T1000 (cell line): ENCODE data around the gene TAS1R3.
"Not testable (repeated sequence)": the region's sequence is repeated elsewhere in the genome, so short reads cannot be mapped to it uniquely, and the experiment has no call there.

Experiments
- DNase-seq: peaks from one replicate; lab custom pipeline; 2025; ENCODE audit warnings: mixed read lengths; lab: John Stamatoyannopoulos, UW

TAS1R3 gene

DNA sequence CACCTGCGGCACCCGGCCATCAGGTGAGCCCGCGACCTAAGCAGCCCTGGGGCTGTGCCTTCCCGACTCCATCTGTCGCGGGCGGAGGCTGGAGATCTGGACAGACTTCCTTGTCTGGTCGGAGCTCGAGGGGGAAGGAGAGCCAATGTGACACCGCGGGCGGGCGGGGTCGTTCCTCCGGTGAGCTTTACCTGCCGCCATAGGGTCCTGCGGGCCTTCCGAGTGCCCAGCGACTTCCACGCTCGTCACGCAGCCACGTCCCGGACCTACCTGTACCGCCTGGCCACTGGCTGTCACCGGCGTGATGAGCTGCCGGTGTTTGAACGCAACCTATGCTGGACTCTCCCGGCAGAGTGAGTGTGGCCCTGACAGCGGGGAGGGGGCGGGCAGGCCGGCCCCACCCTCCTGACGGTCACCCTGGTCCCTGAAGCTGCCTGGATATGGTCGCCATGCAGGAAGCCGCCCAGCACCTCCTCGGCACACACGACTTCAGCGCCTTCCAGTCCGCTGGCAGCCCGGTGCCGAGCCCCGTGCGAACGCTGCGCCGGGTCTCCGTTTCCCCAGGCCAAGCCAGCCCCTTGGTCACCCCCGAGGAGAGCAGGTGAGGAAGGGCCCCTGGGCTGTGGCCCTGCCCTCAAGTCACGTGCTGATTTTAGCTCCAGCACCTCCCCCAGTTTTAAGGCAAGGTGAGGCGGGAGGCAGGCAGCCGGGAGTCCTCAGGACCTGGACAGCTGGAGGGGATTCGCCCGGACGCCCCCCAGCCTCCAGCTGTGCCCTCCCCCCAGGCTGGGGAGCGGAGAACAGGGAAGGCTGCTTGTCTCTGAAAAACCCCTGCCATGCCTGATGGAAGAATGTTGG, 21.6 kb upstream of the TAS1R3 start:
- no peak for DNase-seq

DNA sequence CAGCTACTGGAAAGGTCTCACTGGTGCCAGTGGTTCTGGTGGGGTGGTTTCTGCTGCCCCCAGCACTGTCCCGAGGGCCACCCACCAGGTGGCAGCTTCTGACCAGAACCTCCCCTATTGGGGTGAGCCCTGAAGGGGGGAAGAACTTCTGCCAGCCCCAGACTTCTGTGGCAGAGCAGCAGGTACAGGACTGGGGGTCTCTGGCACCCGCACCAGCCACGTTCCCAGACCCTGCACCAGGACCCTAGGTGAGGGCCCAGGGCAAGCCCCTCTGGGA, 21.0 kb upstream of the TAS1R3 start:
- DNase-seq, result no peak

DNA sequence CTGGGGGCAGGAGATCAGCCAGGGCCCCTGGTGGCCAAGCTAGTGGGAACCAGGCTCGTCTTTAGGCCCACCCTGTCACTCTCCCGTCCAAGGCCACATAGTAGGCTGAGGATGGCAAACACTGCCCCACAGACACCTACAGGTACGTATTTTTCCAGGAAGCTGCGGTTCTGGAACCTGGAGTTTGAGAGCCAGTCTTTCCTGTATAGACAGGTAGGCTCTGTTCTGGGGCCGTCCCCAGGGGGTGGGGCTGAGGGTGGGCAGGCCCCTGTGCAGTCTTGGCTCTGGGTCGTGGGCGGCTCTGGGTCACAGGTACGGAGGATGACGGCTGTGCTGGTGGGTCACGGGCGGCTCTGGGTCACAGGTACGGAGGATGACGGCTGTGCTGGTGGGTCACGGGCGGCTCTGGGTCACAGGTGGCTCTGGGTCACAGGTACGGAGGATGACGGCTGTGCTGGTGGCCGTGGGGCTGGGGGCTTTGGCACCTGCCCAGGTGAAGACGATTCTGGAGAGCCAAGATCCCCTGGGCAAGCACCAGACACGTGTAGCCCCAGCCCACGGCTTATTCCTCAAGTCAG, 20.5 kb upstream of the TAS1R3 start:
- no peak for DNase-seq

DNA sequence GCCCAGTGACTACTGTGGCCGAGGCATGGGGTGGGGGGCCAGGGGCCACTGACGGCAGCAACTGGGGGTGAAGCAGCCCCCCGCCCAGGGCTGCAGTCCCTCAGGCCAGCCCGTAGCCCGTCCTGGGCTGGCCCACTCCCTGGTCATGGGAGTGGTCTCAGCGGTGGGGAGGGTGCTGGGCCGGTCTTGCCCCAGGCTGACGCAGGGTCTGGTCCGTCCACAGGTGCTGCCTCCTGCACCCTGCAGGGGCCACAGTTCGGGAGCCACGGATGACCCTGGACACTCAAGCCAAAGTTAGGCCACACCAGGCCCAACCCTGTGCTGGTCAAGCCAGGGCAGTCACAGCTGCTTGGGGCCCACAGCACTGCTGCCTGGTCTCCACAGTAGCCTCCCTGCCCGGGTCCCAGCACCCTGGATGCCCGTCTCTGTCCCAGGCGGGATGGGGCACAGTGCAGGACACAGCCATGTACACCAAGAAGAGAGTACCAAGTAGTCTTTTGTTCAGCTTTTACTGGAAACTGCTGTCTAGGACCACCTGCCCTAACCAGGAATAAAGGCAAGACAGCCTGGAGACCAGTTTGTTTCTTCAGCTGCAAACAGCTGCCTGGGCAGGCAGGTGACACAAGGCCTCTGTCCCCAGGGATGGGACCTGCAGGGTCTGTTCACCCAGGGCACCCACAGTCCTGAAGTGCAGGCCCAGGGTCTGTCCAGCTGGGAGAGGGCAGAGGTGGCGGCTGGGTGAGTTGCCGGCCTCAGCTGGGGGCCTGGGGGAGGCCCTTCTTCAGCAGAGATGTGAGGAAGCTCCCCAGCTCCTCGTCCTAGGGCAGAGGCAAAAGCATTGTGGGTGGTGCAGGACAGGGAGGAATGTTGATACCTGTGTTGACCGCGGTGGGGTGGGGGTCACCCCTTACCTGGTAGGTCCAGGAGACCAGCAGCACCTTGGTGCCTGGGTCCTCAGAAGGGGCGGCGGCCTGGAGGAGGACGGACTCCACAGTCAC, 19.7 kb upstream of the TAS1R3 start:
- DNase-seq, result no peak

DNA sequence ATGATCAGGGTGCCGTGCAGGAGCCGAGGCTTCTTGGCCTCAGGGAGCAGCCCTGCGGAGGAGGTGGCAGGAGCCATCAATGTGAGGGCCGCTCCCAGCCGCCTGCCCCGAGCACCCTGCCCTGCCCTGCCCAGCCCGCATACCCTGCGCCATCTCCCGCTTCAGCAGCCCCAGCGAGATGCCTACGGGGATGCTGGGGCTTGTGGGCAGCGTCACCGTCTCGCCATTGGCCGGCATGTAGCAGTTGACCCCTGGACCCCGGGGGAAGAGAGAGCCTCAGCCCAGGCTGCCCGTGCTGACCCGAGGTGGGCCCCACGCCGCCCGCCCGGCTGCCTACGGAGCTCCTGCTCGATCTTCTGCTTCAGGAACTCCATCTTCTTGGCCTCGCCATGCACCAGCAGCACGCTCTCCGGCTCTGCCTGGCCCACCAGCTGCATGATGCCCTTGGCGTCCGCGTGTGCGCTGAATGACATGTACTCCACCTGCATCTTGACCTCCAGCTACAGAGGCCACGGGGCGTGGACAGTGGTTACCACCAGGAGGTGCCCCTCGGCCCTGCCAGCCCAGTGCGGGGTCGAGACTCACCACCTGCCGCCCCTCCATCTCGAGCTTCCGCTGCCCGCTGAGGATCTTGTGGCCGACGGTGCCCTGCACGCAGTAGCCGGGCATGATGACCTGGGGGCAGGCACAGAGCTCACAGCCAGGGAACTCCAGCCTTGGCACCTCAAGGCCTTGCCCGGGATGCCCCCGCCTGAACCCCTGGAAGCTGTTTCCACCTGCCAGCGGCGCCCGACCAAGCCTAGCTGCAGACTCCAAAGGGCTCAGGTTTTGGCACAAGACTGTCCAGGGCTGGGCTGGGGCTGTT, 18.4 kb upstream of the TAS1R3 start:
- no peak for DNase-seq

DNA sequence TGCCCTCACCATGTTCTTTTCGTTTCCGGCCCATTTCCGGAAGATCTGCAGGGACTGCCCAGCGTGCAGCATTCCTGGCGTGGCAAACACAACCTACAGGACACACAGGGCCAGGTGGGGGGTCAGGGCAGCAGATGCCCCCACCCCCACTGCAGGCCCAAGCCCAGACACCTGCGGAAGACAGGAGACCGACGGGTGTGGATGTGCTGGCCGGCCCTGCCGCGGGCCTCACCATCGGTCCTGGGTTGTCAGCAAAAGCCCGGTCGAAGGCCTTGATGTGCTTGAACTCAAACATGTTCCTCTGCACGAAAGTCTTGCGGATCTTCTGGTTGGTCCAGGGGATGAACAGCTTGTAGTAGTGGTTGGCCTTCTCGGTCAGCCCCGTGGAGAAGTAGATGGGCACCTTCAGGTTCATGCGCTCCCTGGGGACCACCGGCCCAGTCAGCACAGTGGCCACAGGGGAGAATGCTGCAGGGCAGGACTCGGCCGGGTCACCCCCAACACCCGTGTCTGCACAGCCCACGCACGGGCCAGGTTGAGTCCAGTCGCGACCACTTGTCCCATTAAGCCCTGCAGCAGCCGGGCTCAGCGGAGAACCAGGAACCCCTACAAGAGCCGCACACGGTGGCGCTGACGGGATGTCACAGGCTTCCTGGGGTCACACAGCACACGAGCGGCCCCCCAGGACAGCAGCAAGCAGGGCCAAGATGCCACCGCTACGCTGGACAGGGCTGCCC, 17.4 kb upstream of the TAS1R3 start:
- no peak for DNase-seq

DNA sequence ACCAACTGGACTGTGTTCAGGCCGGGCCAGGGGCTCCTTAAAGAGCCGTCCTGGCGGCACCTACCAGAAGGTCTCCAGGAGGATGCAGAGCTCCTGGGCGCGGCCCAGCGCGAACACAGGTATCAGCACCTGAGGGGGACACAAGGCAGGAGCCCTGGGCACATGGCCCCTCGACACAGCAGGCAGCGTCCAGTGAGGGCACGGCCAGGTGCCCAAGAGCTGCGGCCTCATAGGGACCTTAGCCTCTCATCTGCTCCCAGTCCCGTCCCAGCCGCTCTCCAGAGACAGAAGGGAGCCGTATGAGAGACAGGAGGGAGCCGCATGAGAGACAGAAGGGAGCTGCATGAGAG, 16.9 kb upstream of the TAS1R3 start:
- no peak for DNase-seq

DNA sequence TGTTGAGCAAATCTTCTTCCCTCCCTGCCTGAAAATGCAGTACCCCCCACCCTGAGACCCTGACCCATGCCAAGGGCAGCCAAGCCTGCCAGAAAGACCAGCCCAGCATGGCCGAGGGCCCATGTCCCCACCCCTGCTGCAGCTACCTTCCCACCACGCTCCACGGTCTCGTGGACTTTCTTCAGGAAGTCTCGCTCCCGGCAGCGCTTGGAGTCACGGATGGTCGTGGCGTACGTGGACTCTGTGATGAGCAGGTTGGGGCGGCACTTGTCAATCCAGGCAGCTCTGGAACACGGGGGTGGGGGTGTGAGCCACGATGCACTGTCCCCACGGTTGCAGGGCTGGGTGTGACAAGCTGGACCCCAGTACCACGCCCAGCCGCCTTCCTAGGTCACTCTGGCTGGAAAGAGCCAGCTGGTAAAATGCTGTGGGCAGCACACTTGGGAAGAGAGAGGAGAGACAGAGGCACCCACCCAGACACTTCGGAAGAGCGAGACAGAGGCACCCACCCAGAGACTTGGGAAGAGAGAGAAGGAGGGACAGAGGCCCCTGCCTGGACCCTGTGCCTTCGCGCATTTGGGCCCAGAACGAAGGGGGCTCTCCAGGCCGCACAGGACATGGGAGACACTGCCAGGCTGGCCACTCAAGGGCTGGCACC, 16.3 kb upstream of the TAS1R3 start:
- no peak for DNase-seq

DNA sequence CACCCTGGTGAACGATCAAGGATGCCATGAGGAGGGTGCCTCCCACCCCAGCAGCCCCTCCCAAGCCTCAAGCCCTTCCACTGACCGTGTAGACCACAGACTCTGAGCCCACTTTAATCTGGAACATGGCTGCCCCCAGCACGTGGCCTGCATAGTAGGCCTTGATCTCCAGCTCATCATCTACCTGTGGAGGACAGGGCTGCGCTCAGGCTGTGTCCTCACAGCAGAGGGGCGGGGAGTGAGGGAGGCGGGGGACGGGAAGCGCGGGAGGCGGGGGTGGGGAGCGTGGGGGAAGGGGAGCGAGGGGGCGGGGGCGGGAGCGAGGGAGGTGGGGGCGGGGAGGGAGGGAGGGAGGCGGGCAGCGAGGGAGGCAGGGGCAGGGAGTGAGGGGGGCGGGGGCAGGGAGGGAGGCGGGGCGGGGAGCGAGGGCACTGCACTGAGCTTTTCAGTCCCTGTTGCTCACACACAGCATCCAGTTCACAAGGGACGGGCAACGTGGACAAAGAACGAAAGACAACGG, 15.6 kb upstream of the TAS1R3 start:
- DNase-seq, result no peak

DNA sequence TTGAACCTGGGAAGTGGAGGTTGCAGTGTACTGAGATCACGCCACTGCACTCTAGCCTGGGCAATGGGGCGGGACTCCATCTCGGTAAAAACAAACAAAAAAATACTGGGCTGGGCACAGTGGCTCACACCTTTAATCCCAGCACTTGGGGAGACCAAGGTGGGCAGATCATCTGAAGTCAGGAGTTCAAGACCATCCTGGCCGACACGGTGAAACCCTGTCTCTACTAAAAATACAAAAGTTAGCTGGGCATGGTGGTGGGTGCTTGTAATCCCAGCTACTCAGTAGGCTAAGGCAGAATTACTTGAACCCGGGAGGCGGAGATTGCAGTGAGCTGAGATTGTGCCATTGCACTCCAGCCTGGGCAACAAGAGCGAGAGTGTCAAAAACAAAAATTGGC, 14.9 kb upstream of the TAS1R3 start:
- DNase-seq, result not testable (repeated sequence)

DNA sequence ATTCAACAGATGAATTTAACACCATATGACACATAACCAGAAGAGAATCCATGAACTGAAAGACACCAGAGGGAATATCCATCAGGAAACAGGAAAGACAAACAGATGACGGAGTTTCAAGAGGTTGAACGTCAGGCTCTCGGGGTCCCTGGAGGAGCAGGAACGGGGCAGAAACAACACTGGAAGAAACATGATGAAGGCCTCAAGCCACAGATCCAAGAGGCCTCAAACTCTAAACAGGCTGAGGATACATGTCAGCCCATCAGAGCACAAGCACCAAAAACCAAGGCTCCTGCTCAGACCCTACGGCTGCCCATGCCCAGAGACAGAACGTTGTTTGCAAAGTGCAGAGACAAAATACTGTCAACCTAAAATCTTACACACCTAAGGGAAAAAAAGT, 13.7 kb upstream of the TAS1R3 start:
- DNase-seq, result no peak

DNA sequence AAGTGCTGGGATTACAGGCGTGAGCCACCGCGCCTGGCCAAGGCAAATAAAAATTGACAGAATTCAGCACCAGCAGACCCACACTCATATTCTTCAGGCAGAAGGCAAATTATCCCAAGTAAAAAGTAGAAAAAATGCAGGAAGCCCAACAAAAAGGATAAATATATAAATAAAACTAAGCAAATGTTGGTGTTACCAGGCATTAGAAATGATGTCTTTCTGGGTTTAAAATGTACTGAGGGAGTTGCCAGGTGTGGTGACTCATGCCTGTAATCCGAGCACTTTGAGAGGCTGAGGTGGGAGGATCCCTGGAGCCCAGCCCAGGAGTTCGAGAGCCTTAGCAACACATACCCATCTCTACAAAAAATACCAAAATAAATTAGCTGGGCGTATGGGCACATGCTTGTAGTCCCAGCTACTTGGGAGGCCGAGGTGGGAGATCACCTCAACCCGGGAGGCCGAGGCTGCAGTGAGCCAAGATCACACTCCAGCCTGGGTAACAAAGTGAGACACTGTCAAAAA, 12.9 kb upstream of the TAS1R3 start:
- DNase-seq, result peak; percentile 82

DNA sequence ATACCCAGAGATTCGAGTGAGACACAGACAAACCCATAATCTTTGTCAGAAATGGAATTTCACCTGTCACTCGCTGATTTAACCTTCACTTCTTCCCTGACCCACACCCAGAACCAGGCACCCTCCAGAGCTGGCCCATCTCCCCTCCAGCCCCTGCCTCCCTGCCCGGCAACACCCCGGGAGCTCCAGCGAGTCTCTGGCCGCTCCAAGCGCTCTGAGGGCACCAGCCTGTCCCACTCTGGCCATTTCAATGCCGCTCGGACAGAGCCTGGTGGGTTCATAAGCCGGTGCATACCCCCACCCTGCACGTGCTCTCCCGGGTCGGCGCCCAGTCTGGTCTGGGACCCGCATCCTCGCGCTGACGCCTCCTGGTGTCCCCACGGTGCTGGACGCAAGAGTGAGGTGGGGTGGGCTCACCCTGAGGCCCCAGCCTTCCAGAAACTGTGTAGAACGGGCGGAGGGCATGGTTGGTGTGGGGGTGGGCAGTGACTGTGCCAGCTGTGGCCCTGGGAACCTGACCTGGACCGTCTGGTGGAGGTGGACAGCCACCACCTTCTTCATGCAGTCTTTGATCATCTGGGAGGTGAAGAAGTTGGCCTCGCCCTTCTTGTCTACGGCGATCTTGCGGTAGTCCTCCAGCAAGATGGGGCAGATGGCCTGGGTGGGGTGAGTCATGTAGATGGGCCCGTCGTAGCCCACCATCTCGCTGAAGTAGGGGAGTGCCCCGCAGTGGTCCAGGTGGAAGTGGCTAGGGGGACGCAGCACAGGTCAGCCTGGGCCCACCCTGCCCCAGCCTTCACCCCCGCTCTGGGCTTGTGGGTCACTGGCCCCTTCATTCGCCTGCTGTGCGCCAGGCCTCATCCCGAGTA, 12.1 kb upstream of the TAS1R3 start:
- DNase-seq, result no peak

DNA sequence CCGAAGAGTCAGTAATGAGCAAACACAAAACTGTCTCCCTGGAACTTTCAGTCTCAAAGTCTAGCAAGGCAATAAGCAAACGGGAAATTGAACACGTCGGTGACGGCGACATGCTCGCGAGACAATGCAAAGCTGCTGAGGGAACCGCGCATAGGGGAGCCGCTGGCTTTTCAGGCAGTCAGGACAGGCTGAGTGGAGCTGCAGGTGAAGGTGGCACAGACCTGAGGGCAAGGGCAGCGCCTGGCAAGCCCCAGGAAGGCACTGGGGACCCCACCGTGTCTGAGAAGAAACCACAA, 11.5 kb upstream of the TAS1R3 start:
- no peak for DNase-seq

DNA sequence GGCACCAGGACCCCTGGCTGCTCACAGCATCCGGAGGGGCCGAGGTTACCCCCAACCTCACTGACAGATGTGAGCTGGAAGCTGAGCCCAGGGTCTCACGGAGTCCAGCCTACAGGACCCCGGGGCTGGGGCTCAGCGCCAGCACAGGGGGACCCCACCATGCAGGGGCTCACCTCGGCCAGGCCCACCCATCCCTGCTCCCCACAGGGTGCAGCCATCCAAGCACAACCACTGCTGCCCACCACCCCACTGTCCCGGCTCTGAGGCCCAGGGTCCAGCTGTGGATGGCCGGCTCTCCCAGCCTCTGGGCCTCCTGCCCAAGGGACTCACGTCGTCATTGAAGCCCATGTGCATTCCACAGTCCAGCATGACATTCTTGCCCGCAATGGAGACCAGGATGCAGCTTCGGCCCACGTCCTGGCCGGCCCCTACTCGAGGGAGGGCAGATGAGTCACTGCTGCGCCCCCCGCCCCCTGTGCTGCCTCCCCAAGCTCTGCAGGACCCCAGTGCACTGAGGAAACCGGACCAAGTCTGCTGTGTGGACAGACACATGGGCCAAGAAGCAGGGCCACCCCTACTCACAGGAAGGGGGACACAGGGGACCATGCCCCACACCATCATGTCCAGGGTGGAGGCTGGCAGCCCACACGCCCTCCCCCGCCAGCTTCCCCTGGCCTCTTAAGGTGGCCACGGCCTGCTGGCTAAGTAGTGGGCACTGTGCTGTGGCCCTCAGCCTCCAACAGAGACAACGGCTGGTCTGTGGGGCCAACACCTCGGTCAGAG, 10.2 kb upstream of the TAS1R3 start:
- DNase-seq, result no peak

DNA sequence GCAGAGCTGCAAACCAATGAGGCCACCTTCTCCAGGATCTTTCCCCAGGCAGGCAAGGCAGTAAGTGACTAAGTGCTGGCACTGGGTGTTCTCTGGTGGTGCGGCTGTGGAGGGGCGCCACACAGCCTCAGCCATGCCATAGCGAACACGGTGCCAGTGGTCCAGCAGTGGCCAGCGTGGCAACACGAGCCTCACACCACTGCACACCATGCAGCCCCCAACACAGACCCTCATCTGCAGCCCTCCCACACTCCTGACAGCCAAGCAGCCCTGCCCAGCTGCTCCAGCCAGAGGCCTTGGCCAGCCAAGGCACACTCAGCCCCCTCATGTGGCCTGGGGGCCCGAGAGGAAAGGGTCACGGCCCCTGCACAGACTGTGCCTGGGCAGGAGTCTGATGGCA, 9.6 kb upstream of the TAS1R3 start:
- no peak for DNase-seq

DNA sequence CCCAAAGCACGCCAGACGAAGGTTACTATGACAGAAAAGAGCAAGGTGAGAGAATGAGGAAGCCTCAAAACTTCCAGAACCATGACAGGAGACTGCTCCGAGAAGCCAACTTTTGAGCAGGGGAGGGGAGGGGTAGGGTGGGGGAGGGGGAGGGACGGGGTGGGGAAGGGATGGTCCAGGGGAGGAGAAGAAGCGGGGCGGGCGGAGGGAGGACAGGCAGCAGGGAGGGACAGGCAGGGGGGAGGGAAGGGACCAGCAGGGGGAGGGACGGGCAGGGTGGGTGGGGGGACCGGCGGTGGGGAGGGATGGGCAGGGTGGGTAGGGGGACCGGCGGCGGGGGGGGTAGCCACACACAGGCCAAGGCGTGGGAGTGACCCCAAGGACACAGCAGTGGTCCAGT, 8.7 kb upstream of the TAS1R3 start:
- no peak for DNase-seq

DNA sequence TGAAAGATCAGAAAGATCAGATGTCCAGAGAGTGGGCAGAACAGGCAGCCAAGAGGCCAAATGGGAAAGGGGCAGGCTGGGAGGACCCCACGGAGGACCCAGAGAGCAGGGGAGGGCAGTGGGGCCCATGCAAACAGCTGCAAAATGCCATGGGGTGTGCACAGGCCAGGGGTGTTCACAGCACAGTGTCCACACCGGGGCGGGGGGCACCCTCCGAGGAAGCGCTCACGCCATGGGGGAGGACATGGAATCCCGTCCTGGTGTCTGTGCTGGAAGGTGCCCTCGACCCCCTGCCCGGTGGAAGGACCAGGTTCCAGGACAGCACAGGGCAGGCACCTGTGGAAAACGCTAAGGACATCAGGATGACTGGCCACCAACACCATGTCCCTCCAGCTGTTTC, 8.1 kb upstream of the TAS1R3 start:
- no peak for DNase-seq

DNA sequence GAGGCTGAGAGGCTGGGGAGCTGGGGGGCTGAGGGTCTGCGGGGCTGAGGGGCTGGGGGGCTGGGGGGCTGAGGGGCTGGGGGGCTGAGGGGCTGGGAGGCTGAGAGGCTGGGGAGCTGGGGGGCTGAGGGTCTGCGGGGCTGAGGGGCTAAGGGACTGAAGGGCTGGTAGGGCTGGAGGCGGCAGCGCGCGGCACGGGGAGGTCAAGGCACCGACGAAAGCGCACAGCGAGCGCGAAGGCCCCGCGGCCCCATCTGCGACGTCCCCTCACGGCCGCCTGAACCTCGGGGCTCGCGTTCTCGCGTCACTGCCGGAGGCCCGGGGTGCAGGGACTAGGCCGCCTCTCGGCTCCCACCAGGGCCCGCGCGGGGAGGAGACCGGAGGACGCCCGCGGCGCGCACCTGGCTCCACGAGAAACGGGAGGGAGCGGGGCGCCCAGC, 7.0 kb upstream of the TAS1R3 start:
- no peak for DNase-seq
